ENCODE data around the gene CD99. TPM values are rescaled to one million over a fixed set of nuclear protein-coding genes. Genes with fewer than 3 reads are reported as not detected.
"Not testable (repeated sequence)": the region's sequence is repeated elsewhere in the genome, so short reads cannot be mapped to it uniquely, and the experiment has no call there.

Gene CD99
- total RNA-seq, 1 experiment from 2014 or later, result 92.1 TPM

- WGBS (ENCODE audit: extremely low coverage, insufficient read length, low lambda C conversion rate), result no CpG with 5 or more reads among the region's 3 CpGs
- no peaks in the 10 kb centered on the region for H3K27me3 Mint-ChIP-seq (ENCODE audit: low read depth)
Measured at GRCh38 chrX:2751291-2751690, 60.2 kb downstream of the CD99 start.

GRCh38 chrX:2751874-2752300, 60.8 kb downstream of the CD99 start, which contains the start of gene XG:
TSS of gene XG (plus strand) at chrX:2752040. CDS start at chrX:2752275, 235 bp downstream.
- H3K27me3 ChIP-seq (ENCODE audit: insufficient read depth, low read length); H2AFZ ChIP-seq (ENCODE audit: low read length); H3K4me1 ChIP-seq (ENCODE audit: insufficient read depth, low read length); H2BK20ac ChIP-seq (ENCODE audit: low read depth, low read length, poor library complexity, severe bottlenecking); H2BK5ac ChIP-seq (ENCODE audit: insufficient read length, low read length); DNase-seq; H3K27me3 Mint-ChIP-seq (ENCODE audit: low read depth); H3K4me2 ChIP-seq (ENCODE audit: insufficient read depth, insufficient read length, low read length); H4K5ac ChIP-seq (ENCODE audit: insufficient read length, low read depth, low read length); H3K4me3 Mint-ChIP-seq; H3K9me3 Mint-ChIP-seq; H2BK12ac ChIP-seq (ENCODE audit: insufficient read length, low read depth, low read length); H3K36me3 Mint-ChIP-seq (ENCODE audit: insufficient read depth in 1 of 3, low read depth in 3 of 3); H2AK5ac ChIP-seq (ENCODE audit: insufficient read length, low read length); H3K4ac ChIP-seq (ENCODE audit: low read depth, low read length); H3K18ac ChIP-seq (ENCODE audit: insufficient read length, low read depth, low read length); H4K20me1 ChIP-seq (ENCODE audit: control insufficient read depth, insufficient read depth, insufficient read length); H3K9ac ChIP-seq (ENCODE audit: extremely low read depth, insufficient read length, low read length); H3K23me2 ChIP-seq (ENCODE audit: insufficient read length, low read depth, low read length, poor library complexity, severe bottlenecking); H3K14ac ChIP-seq (ENCODE audit: insufficient read depth, low read length); H3K9me3 ChIP-seq (ENCODE audit: control insufficient read depth, low read depth, low read length); H3K27ac ChIP-seq (ENCODE audit: insufficient read length, low read depth, low read length); H3K79me1 ChIP-seq (ENCODE audit: insufficient read depth, low read depth, low read length, poor library complexity, severe bottlenecking); H3K56ac ChIP-seq (ENCODE audit: insufficient read length, low read depth, low read length); H4K91ac ChIP-seq (ENCODE audit: insufficient read length, low read depth, low read length); H3T11ph ChIP-seq (ENCODE audit: low read length); H2BK120ac ChIP-seq (ENCODE audit: low read depth, low read length, poor library complexity, severe bottlenecking); H3K79me2 ChIP-seq (ENCODE audit: insufficient read depth, low read length); H3K23ac ChIP-seq (ENCODE audit: insufficient read length, low read depth, low read length); H2BK15ac ChIP-seq (ENCODE audit: low read depth, low read length); H3K27ac Mint-ChIP-seq; H4K8ac ChIP-seq (replicated peaks; ENCODE audit: insufficient read length, low read depth, low read length): not testable (repeated sequence)
- peaks cover 17 to 21% of the 10 kb centered on the region in 2 experiments for H3K4me1 Mint-ChIP-seq
- WGBS (ENCODE audit: extremely low coverage, insufficient read length, low lambda C conversion rate), result no CpG with 5 or more reads among the region's 11 CpGs

More at GRCh38 chrX:2751291-2751690, 60.2 kb downstream of the CD99 start:
- Mint-ChIP-seq H3K4me3 (no peak overlapping the region), H3K36me3 (ENCODE audit: insufficient read depth in 1 of 3, low read depth in 3 of 3) (0 out of 7 replicates have a peak, but pooled peaks cover 0 to 2% (median 0%) of the 10 kb centered on the region in 3 experiments), H3K4me1 (peaks cover 15 to 21% of the 10 kb centered on the region in 2 experiments), H3K9me3 (peaks cover 0 to 3% of the 10 kb centered on the region in 2 experiments; a peak in 2 of 5 replicates), H3K27ac (no peak overlapping the region)
- Histone ChIP-seq H3K23ac (ENCODE audit: insufficient read length, low read depth, low read length) (no peak overlapping the region), H3K23me2 (ENCODE audit: insufficient read length, low read depth, low read length, poor library complexity, severe bottlenecking) (no peaks in the 10 kb centered on the region), H3K56ac (ENCODE audit: insufficient read length, low read depth, low read length) (no peak overlapping the region), H3T11ph (ENCODE audit: low read length) (no peak overlapping the region), H3K4me1 (ENCODE audit: insufficient read depth, low read length) (no peaks in the 10 kb centered on the region; the same call in 1 of the 2 replicates), H2AK5ac (ENCODE audit: insufficient read length, low read length) (no peak overlapping the region), H4K5ac (ENCODE audit: insufficient read length, low read depth, low read length) (no peak overlapping the region), H2BK12ac (ENCODE audit: insufficient read length, low read depth, low read length) (no peak overlapping the region), H3K27ac (ENCODE audit: insufficient read length, low read depth, low read length) (no peak overlapping the region), H2AFZ (ENCODE audit: low read length) (no peak overlapping the region), H3K4ac (ENCODE audit: low read depth, low read length) (no peak overlapping the region), H3K14ac (ENCODE audit: insufficient read depth, low read length) (no peak overlapping the region), H2BK5ac (ENCODE audit: insufficient read length, low read length) (no peak overlapping the region), H2BK15ac (ENCODE audit: low read depth, low read length) (no peak overlapping the region), H3K18ac (ENCODE audit: insufficient read length, low read depth, low read length) (no peak overlapping the region), H3K9ac (ENCODE audit: extremely low read depth, insufficient read length, low read length) (no peak overlapping the region), H3K9me3 (ENCODE audit: control insufficient read depth, low read depth, low read length) (no peaks in the 10 kb centered on the region), H3K79me2 (ENCODE audit: insufficient read depth, low read length) (no peaks in the 10 kb centered on the region), H2BK120ac (ENCODE audit: low read depth, low read length, poor library complexity, severe bottlenecking) (no peak overlapping the region), H4K20me1 (ENCODE audit: control insufficient read depth, insufficient read depth, insufficient read length) (no peaks in the 10 kb centered on the region), H3K27me3 (ENCODE audit: insufficient read depth, low read length) (no peaks in the 10 kb centered on the region), H4K8ac (replicated peaks; ENCODE audit: insufficient read length, low read depth, low read length) (no peak overlapping the region), H3K79me1 (ENCODE audit: insufficient read depth, low read depth, low read length, poor library complexity, severe bottlenecking) (no peaks in the 10 kb centered on the region), H4K91ac (ENCODE audit: insufficient read length, low read depth, low read length) (no peak overlapping the region), H2BK20ac (ENCODE audit: low read depth, low read length, poor library complexity, severe bottlenecking) (no peak overlapping the region), H3K4me2 (ENCODE audit: insufficient read depth, insufficient read length, low read length) (no peak overlapping the region)
- no peak for DNase-seq
- no peak for TF ChIP-seq CTCF (conservative IDR thresholded peaks at IDR 0.05)
